ENCODE measurements around the gene PLXNA2.

GRCh38 chr1:208289716-208290115 is 45.5 kb upstream of the PLXNA2 start:
- TF ChIP-seq, protein P1, sequence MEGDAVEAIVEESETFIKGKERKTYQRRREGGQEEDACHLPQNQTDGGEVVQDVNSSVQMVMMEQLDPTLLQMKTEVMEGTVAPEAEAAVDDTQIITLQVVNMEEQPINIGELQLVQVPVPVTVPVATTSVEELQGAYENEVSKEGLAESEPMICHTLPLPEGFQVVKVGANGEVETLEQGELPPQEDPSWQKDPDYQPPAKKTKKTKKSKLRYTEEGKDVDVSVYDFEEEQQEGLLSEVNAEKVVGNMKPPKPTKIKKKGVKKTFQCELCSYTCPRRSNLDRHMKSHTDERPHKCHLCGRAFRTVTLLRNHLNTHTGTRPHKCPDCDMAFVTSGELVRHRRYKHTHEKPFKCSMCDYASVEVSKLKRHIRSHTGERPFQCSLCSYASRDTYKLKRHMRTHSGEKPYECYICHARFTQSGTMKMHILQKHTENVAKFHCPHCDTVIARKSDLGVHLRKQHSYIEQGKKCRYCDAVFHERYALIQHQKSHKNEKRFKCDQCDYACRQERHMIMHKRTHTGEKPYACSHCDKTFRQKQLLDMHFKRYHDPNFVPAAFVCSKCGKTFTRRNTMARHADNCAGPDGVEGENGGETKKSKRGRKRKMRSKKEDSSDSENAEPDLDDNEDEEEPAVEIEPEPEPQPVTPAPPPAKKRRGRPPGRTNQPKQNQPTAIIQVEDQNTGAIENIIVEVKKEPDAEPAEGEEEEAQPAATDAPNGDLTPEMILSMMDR (conservative IDR thresholded peaks at IDR 0.05; ENCODE audit: low read length): no peak
- TF ChIP-seq EZH2phosphoT487 (IDR thresholded peaks at IDR 0.05; ENCODE audit: borderline replicate concordance, low read depth, low read length): no peak

All from OCI-LY7 (cell line).